Endothelial cell of hepatic sinusoid (primary cell): ENCODE data around the gene GPATCH3.

Experiments
- in situ Hi-C: cut with HindIII; loops from 2 replicates; pipeline ENCODE4 v1.10.0; 2017; ENCODE audit warnings: low sequenced_read_pairs

GPATCH3 gene

DNA sequence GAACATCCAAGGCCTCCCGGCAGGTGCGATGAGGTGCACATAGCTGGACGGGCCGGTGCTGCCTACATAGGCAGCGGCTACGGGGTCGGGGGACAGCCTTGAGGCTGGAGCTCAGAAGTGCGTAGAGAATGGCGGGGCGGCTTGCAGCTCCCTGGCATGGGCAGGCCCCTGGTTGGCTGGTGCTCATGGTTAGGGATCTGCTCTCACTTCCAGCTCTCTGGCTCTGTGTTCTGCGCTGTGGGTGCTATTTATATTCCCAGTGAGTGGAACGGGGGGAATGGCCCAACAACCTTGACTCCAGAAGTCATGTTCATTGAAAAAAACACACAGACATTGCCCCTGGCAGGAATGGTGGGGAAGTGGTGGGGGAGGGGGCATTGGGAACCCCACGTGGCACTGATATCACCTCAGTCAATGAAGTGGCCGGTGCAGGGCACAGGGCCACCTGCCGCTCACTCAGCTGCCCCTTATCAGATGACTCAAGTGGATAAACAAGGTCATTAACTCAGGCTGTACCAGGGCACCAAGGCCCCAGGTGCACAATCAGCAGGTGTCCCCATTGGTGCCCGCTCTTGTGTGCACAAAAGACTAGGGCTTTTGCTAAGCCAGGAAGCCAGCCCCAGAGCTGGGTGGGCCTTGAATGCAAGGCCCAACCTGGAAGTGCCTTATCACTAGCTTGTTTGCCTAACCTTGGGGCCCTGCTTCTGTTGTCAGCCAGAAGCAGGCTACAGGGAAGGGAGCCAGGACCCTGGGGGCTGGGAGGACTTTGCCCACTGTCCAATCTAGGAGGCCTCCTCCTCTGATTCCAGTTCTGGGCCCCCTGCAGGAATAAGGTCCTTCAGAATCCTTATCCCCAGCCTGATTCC is 13.7 kb upstream of the GPATCH3 start, which contains the start of gene NR0B2:
Gene NR0B2 (minus strand): TSS at position 222 of the 866 bp plus-strand sequence. CDS start 35 bp downstream, at position 187.
- in situ Hi-C loops = no loop called here

- in situ Hi-C loops = no loop called here
Observed at GRCh38 chr1:26913389-26913753, 13.1 kb upstream of the GPATCH3 start.

DNA sequence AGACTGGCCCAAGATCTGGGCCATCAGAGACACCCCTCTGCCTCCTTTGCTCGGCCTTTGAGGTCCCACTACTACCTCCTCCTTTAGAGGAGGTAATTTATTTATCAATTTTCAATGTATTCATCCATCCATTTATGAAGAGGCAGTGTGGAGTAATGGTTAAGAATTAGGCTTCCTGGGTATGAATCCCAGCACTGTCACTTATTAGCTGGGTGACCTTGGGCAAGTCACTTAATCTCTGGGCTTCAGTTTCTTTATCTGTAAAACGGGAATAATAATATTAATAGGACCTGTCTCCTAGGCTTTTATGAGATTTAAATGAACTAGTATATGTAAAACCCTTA is 11.9 kb upstream of the GPATCH3 start:
- in situ Hi-C loops = no loop called here

GRCh38 chr1:26911399-26912146 is 11.3 kb upstream of the GPATCH3 start:
- in situ Hi-C loops = no loop called here

- in situ Hi-C loops = no loop called here
Observed at GRCh38 chr1:26910343-26911160, 10.3 kb upstream of the GPATCH3 start.

DNA sequence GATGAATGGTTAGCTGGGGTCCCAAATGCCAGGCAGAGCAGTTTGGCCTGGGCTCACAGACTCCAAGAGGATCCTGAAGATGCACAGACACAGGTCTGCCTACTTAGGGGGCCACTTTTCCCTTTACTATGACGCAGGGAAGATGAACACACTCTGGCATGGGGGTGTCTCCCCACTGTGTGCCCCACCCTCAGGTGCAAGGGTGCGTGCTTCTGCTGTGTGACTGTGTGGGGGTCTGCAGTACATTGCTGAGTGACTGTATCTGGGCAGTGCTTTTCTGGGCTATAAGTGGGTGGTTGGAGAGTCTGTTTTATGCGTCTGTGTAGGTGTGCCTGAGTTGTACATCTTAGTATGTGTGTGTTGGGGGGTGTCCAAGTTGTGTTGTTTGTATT is 9.7 kb upstream of the GPATCH3 start:
- in situ Hi-C loops = no loop called here

GRCh38 chr1:26907071-26907917 is 7.0 kb upstream of the GPATCH3 start:
- in situ Hi-C loops = no loop called here

- in situ Hi-C loops = no loop called here
Observed at GRCh38 chr1:26900815-26901511, 696 bp upstream of the GPATCH3 start.

- in situ Hi-C loops = no loop called here
Observed at GRCh38 chr1:26897351-26897750, 2.9 kb downstream of the GPATCH3 start.

GRCh38 chr1:26894263-26894662 is 6.0 kb downstream of the GPATCH3 start:
- in situ Hi-C loops = no loop called here

GRCh38 chr1:26890467-26890796 is 9.8 kb downstream of the GPATCH3 start:
- in situ Hi-C loops = no loop called here

DNA sequence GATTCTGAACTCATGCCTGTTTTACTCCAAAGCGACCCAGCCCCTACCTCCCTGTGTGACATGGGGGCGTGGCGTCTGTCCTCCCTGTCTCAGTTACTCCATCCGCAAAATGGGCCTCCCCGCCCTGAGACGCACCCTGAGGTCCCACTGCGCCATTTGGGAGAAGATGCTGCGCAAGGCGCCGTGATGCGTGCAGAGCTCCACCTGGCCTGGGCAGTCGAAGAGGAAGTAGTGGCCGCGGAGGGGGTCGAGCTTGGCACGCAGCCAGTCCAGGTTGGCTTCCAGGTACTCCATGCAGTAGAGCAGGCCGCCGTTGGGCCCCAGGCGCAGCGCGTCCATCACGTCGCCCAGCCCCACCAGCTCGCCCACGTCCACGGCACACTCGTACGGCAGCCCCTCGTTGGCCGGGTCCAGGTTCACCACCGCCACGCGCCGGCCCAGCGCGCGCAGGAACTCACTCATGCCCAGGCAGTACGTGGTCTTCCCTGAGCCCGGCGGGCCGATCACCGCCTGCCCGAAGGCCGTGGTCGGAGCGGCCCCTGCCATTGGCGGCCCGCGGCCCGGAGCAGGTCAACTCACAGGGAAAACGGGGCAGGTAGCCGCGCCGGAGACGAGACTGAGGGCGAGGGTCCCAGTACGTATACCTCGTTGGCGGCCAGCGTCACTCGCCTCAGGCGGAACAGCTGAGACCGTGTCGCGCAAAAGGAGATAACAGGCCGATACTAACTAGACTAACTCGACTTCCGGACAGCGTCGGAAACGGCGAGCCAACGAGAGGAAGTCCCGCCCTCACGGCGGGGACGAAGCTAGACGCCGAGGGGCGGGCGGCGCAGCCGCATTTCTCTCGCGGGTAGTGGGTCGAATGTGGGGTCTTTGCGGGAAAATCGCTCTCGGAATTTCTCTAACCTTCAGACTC is 10.5 kb downstream of the GPATCH3 start, which contains the start of gene GPN2:
Gene GPN2 (minus strand): TSS at position 733 of the 916 bp plus-strand sequence. CDS start 187 bp downstream, at position 546.
- in situ Hi-C loops = loop anchor here (5.0 to 10.0 kb wide), 3 partner anchors 38 to 285 kb away; partner anchors contain the start of gene KDF1

DNA sequence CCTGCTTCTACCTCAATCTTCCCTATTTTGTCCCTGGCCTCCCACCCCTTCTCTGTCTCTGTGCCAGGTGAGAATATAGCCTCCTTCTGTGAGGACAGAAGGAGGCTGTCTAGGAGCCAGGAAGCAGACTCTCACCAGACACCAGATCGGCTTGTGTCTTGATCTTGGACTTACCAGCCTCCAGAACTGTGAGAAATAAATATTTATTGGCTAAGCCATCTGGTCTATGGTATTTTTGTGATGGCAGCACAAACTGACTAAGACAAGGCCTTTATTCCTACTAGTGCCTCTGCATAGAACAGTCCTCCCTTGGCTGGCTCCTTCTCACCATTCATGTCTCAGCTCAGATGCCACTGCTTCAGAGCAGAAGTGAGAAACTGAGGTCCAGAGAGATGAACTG is 12.0 kb downstream of the GPATCH3 start:
- in situ Hi-C loops = loop anchor here (5.0 to 10.0 kb wide), 3 partner anchors 36 to 283 kb away; partner anchors contain the start of gene KDF1

- in situ Hi-C loops = loop anchor here (5.0 to 10.0 kb wide), 3 partner anchors 35 to 282 kb away; partner anchors contain the start of gene KDF1
Observed at GRCh38 chr1:26887125-26887524, 13.1 kb downstream of the GPATCH3 start.

DNA sequence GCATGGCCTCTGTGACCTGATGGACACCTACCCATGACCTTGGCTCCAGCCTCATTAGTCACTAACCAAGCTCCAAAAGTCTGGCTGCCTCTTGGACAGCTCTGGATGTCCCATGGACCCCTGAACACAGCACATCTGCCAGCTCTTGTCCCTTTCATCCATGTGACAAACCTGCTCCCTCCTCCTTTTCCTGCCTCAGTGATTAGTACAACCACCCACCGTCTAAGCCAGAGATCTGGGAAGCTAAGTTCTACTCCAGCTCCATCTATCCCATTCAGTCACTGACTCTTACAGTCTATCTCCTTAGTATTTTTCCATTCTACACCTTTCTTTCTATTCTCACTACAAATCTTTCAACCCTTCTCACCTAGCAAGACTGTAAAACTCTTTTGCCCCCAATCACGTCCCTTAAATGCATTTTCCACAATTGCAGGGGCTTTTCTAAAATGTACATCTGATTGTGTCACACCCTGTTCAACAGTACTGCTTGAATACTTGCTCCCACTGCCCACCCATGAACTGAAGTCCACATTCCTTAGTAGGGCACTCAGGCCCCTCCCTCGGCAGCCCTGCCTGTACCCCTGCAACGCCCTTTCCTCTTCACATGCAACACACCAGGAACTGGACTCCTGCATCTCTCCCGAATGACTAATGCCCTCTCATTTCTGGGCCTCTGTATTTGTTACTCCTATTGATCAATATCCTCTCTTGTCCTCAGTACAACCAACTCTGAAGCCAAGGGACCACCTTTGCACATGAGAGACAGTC is 17.4 kb downstream of the GPATCH3 start:
- in situ Hi-C loops = loop anchor here (10.0 kb wide), 1 partner anchor 278 kb away; no protein-coding TSS in a partner anchor

DNA sequence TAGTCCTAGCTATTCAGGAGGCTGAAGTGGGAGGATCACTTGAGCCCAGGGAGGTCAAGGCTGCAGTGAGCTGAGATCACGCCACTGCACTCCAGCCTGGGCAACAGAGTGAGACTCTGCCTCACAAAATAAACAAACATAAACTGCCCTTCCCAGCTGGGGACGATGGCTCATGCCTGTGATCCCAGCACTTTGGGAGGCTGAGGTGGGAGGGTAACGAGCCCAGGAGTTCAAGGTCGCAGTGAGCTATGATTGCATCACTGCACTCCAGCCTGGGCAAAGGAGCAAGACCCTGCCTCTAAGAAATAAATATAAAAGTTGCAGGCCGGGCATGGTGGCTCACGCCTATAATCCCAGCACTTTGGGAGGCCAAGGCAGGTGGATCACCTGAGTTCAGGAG is 18.7 kb downstream of the GPATCH3 start:
- in situ Hi-C loops = loop anchor here (10.0 kb wide), 1 partner anchor 277 kb away; no protein-coding TSS in a partner anchor

DNA sequence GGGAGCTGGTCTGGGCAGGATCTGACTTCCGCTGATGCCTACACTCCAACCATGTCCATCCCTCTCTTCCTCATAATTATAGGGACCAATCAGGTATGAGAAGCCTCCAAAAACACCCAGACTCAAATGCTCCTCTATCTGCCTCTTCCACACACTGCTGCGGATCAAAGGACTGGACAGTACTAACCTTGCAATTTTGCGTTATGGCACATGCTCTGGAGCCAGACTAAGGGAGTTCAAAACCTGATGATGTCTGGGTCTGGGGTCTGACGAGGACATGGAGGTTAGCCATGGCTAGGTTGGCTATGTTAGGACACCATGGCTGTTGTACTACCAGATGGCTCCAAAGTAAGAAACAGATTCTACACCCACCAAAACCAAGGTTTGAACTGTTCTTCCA is 20.5 kb downstream of the GPATCH3 start:
- in situ Hi-C loops = loop anchor here (10.0 kb wide), 1 partner anchor 275 kb away; no protein-coding TSS in a partner anchor
